GM18867 (cell line): ENCODE data around the gene PSMD1.
A peak's percentile ranks its signal among the peaks of the same experiment; 100 is the strongest.
"Not testable (repeated sequence)": the region's sequence is repeated elsewhere in the genome, so short reads cannot be mapped to it uniquely, and the experiment has no call there.

Source experiments
- ATAC-seq: cut with Tn5 transposase; IDR thresholded peaks from one replicate; pipeline ENCODE4 v1.9.1; 2021; ENCODE audit warnings: mild to moderate bottlenecking, moderate library complexity; ENCODE audit not compliant: unreplicated experiment

PSMD1 gene

GRCh38 chr2:231056453-231057416, at the start of gene PSMD1:
TSS of gene PSMD1 (plus strand) at chr2:231056867. CDS start at chr2:231057026, 159 bp downstream.
- ATAC-seq, result peak; percentile 73

- no peak for ATAC-seq
These were observed 49.2 kb upstream of the PSMD1 start for GRCh38 chr2:231007286-231008098.

DNA sequence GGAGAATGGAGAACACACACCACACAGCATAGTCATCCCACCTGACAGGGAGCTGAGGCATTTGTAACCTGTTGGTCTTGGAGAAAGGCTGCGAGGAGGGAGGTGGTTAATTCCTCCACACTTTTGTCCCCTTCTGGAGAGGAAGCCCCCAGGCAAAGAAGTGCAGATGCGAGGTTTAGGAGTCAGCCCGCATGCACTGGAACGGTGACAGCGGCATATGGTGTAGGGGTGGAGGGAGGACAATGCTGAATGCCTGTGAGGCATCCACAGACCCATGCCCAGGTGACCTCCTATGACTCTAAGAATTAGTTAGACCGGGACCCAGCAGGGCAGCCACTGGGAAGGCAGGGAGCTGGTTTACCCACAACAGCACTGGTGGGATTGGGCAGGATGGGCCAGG, 48.5 kb upstream of the PSMD1 start:
- ATAC-seq, result no peak

DNA sequence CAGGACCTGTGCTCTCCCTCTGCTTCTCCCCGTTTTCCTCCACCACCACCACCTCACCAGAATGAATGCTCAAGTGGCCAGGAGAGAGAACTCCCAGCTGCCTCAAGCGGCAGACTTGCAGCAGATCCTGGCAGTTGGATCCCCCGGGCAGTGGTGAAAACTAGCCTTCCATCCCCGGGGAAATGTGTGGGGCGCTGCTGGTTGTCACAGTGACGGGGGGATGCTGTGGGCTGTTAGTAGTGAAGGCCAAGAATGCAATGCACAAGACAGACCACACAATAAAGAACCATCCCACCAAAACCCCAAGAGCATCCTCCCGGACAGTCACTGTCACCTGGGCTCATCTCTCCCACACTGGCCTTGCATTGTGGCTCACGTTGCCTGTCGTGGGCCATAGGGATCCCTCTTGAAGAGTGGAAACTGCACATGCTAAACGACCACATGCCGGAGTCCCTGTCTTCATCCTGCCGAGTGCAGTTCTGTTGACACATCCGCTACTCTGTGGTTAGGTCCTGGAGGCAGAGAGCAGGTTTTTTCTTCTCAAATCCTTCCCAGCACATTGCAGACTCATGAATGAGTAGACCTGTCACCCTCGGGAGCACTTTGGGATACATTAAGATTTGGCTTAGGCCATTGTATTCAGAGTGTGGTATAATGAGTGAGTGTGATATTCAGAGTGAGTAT, 47.3 kb upstream of the PSMD1 start:
- no peak for ATAC-seq

GRCh38 chr2:231010201-231010730, 46.4 kb upstream of the PSMD1 start:
- ATAC-seq, result no peak

- no peak for ATAC-seq
These were observed 45.1 kb upstream of the PSMD1 start for GRCh38 chr2:231011526-231011925.

GRCh38 chr2:231012463-231012862, 44.2 kb upstream of the PSMD1 start:
- ATAC-seq, result no peak

- ATAC-seq, result no peak
These were observed 42.8 kb upstream of the PSMD1 start for GRCh38 chr2:231013820-231014219.

DNA sequence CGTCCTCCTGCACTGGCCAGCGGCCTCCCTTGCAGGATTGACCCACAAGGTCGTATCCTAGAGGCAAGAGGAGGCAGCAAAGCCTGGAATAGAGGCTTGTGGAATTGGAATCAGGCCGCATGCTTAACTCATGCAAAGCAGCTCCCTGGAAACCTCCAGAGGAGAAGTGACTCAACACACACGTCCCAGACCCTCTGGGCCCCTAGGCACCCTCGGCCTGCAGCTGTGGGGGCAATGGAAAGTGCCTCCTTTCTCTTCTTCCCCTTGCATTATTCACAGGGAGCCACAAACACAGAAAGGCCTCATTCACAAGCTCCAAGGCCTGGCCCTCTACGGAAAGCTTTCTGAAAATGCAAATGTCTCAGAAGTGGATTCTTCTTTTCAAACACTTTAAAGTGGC, 41.2 kb upstream of the PSMD1 start:
- ATAC-seq, result no peak

DNA sequence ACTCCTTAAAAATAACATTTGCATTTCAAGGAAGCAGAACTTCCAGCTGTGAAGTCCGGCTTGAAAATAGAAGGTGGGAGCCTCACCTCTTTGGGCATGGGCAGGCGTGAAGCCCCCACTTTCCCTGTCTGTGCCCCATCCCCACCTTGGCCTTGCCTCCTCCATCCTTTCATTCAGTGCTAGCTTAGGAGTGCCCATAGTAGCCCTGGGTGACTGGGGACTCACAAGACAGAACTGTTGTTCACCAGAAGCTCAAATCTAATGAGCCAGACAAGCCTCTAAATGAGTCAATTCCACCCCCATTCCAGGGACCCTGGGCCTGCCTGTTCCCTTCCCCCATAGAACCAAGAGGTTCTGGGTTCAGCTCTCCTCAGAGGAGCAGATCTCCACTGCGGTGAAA, 40.7 kb upstream of the PSMD1 start:
- no peak for ATAC-seq

GRCh38 chr2:231016566-231017230, 40.0 kb upstream of the PSMD1 start:
- ATAC-seq, result no peak

DNA sequence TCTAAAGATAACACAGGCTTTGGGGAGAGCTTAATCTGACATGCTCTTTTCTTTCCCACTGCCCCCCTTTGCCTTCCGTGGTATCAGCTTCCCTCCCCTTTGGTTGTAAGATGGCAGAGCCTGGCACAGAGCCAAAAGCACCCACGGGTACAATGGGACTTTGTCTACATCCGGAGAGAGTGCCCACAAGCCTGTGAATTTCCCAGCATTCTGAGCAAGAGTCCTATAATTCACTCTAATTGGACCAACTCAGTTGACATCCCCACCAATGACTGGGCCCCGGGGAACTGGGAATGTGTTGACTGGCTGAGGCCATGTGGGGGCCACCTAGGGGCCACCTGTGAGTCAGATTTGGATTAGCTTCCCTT, 39.5 kb upstream of the PSMD1 start:
- no peak for ATAC-seq

DNA sequence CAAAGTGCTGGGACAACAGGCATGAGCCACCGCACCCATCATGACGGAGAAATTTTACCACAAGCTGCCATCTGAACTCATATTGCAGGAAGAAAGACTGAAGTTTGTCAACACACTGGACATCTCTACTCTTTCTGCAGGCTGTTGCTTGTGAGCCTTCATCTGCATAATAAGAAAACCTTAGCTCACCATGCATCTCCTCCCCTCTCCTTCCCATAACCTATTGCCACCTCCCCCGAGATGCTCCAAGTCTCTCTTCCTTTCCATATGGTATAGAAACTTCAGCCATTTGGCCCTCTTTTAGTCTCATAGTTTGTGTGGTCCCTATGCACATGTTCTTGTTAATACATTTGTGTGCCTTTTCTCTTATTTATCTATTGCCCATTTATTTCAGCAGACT, 38.5 kb upstream of the PSMD1 start:
- no peak for ATAC-seq

DNA sequence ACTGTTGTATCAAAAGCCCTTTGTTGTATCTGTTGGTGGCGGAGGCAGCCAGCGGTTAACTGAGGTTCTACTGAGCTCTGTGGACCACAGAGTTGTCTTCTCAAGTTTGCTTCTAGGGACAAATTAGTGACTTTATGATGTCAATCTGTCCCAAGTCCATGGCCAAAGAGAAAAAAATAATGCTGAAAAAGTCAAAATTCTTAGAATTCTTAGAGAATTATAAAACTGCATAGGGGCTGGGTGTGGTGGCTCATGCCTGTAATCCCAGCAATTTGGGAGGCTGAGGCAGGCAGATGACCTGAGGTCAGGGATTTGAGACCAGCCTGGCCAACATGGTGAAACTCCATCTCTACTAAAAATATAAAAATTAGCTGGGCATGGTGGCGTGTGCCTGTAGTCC, 31.6 kb upstream of the PSMD1 start:
- ATAC-seq, result not testable (repeated sequence)

- no peak for ATAC-seq
These were observed 27.8 kb upstream of the PSMD1 start for GRCh38 chr2:231028889-231029288.

- no peak for ATAC-seq
These were observed 27.1 kb upstream of the PSMD1 start for GRCh38 chr2:231029563-231029962.

DNA sequence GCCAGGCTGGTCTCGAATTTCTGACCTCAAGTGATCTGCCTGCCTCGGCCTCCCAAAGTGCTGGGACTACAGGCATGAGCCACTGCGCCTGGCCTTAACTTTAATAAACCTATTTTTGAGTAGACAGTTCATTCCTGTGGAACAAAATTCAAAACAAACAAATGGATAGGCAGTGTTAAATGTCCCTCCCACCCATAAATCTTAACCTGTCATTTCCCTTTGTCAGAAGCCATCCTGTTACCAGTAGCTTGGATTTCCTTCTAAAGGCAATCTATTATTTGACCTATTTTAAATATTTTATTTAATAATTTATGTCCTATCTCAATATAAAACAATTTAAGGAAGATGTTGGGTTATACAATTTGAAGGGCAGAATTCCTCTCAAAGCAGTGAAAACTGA, 25.9 kb upstream of the PSMD1 start:
- ATAC-seq, result no peak

DNA sequence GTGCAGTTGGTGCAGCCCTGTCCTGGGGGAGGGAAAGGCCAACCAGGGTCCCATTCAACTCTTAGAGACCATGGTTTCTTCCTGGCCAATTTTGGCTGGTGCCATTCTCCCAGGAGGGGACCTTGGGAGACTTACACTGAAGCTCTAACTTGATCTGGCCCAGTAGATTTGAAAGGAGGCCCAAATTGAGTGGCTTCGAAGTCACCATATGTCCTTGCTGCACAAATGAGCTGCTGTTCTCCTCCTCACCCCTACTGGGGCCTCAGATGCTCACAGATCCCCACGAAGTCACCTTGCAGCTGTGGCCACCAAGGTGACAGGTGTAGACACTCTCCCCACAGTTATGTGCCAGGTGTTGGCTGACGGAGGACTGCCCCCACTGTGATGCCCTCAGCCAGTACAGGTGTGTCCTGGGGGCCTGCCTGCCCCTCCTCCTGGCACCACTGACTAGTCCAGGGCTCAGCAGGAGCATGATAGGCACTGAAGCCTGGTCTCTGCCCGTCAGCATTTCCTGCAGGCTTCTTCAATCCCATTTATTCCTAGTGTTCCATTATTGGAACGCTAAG, 24.0 kb upstream of the PSMD1 start:
- ATAC-seq, result no peak

DNA sequence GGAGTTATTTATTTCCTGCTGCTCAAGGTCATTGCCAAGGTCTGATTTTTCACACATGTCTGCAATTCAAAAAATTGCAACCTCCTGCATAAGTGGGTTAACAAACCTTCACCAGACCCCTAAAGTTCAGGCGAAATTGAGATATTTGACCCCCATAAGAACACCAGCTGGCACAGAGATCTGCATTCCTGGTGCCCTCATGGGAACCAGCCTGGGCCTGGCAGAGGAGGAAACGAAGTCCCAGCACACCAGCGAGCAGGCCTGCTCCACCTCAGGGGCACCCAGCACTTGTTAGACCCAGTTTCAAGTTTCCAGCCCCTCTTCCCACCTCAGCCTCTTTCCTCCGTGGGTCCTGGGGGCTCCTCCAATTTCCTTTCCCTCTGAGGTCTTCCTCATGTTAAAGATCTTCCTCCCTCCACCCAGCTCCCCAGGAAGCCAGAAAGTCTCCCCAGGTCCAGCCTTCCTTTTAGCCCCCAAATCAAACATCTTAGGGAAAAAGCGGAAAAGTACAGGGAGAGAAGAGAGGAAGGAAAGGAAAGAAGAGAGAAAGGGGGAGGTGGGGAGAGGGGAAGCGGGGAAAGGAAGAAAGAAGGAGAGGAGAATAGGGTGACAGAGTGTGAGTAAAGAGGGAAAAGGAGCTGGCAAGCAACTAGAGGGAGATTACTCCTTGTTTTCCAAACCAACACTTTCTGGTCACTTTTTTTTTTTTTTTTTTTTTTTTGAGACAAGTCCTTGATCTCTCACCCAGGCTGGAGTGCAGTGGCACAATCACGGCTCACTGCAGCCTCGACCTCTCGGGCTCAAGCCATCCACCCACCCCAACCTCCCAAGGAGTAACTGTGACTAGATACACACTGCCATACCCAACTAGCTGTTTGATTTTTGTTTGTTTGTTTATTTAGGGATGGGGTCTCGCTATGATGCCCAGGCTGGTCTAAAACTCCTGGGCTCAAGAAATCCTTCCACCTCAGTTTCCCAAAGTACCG, 23.2 kb upstream of the PSMD1 start:
- ATAC-seq, result no peak
